ENCODE measurements around the gene SSC4D.

- no peak for TF ChIP-seq CTCF (conservative IDR thresholded peaks at IDR 0.05 in 1 of 2, IDR thresholded peaks at IDR 0.05 in 1 of 2; ENCODE audit: low read depth in 1 of 2, low read length in 2 of 2)
- TF ChIP-seq EZH2 (IDR thresholded peaks at IDR 0.05; ENCODE audit: low read length, missing control alignments): no peak
Observed at GRCh38 chr7:76369018-76369417, 40.5 kb downstream of the SSC4D start.
